ENCODE measurements around the gene GABRG3. TPM values are rescaled to one million over a fixed set of nuclear protein-coding genes. Genes with fewer than 3 reads are reported as not detected.

GABRG3 gene
- polyA plus RNA-seq, 1 experiment = not detected

DNA sequence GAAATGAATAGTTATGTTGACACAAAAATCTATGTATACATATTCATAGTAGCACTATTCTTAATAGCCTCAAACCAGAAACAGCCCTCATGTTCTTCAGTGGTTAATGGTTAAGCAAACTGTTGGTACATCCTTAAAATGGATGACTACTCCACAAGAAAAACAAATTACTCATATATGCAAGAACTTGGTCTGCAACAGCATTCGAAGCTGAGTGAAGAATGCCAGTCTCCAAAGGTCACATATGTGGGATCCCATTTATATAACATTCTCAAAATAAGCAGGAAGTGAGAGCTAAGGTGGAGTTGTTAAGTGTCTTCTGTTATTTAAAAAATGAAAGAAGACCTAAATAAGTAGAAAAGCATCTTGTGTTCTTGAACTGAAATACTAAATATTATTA is 365.7 kb downstream of the GABRG3 start:
- Histone ChIP-seq H3K4me3 (ENCODE audit: low read depth, low read length) (no peak overlapping the region), H3K27me3 (ENCODE audit: control insufficient read depth, insufficient read depth, low read length) (no peaks in the 10 kb centered on the region), H3K36me3 (ENCODE audit: control insufficient read depth, insufficient read depth, low read length) (no peaks in the 10 kb centered on the region)
- ChIA-PET CTCF (no interaction called here), POLR2A (no interaction called here)
- DNase-seq (ENCODE audit: low read depth) = no peak
- TF ChIP-seq, protein P1, sequence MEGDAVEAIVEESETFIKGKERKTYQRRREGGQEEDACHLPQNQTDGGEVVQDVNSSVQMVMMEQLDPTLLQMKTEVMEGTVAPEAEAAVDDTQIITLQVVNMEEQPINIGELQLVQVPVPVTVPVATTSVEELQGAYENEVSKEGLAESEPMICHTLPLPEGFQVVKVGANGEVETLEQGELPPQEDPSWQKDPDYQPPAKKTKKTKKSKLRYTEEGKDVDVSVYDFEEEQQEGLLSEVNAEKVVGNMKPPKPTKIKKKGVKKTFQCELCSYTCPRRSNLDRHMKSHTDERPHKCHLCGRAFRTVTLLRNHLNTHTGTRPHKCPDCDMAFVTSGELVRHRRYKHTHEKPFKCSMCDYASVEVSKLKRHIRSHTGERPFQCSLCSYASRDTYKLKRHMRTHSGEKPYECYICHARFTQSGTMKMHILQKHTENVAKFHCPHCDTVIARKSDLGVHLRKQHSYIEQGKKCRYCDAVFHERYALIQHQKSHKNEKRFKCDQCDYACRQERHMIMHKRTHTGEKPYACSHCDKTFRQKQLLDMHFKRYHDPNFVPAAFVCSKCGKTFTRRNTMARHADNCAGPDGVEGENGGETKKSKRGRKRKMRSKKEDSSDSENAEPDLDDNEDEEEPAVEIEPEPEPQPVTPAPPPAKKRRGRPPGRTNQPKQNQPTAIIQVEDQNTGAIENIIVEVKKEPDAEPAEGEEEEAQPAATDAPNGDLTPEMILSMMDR (IDR thresholded peaks at IDR 0.05; ENCODE audit: insufficient read depth, low read depth, low read length) = no peak

DNA sequence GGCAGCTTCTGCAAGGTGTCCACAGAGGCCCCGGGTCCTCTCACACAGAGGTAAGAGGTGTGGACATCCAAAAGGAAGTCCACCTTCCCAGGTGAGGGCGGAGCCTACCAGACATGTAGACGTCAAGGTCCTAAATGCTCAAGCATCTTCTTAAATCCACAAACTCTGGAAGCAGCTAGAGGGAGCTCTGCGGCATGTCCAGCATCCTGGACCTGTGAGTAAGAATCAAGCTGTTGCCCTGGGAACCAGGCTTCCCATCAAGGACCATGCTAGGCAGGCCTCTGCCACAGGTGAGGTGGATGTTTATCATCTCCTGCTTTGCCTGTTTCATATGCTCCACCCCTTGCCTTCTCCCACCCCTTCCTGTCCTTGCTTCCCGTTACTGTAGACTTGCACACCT is 368.2 kb downstream of the GABRG3 start:
- Histone ChIP-seq H3K27me3 (ENCODE audit: control insufficient read depth, insufficient read depth, low read length) (no peaks in the 10 kb centered on the region), H3K36me3 (ENCODE audit: control insufficient read depth, insufficient read depth, low read length) (no peaks in the 10 kb centered on the region), H3K4me3 (ENCODE audit: low read depth, low read length) (no peak overlapping the region)
- ChIA-PET CTCF (no interaction called here), POLR2A (no interaction called here)
- TF ChIP-seq, protein P1 (IDR thresholded peaks at IDR 0.05; ENCODE audit: insufficient read depth, low read depth, low read length) = no peak
- DNase-seq (ENCODE audit: low read depth) = no peak

DNA sequence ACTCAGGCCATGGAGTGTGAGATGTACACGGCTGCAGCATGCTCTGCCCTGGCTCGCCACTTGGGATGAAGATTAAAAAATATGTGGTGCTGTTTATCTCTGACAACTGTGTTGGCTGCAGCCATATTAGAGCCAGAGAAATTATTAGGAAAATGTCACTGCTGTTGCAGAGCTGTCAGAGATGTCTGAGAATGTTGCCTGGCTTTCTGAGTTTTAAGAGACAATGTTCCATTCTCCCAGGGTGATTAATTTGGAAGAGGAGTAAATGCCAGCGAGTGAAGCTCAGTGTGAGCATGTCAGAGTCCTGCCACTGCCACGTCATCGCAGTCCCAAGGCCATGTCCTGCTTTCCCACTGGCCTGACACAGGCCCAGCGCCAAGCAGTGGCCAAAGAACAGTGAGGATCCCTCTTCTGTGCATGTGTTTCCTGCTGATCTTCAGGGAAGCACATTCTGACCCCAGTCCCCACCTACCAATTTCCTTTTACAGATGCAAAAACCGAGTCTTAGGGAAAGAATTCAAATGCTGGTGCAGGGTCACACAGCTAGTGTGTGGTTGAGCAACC is 370.9 kb downstream of the GABRG3 start:
- Histone ChIP-seq H3K36me3 (ENCODE audit: control insufficient read depth, insufficient read depth, low read length) (no peaks in the 10 kb centered on the region), H3K4me3 (ENCODE audit: low read depth, low read length) (no peak overlapping the region), H3K27me3 (ENCODE audit: control insufficient read depth, insufficient read depth, low read length) (no peaks in the 10 kb centered on the region)
- POLR2A ChIA-PET = no interaction called here
- no peak for DNase-seq (ENCODE audit: low read depth)
- CTCF ChIA-PET = no interaction called here
- TF ChIP-seq, protein P1 (IDR thresholded peaks at IDR 0.05; ENCODE audit: insufficient read depth, low read depth, low read length) = no peak

DNA sequence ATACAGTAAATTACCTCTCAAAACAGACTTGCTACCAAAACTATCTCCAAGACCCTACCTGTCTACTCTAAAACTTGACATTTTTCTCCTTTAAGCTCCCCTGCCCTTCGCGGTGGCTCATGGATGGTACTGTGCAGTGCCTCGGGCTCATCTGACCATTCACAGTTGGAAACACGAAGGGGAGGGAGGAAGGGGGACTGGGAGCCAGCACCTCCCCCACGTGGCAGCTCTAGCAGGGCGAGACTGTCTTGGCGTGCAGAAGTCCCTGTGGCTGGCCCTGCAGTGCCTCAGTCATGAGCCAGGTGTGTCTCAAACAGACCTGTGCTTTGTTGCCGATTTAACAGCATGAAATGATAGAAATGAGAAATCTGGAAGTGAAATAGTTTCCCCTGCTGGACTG is 372.0 kb downstream of the GABRG3 start:
- no peak overlapping the region for H3K4me3 ChIP-seq (ENCODE audit: low read depth, low read length)
- no peak for DNase-seq (ENCODE audit: low read depth)
- no peaks in the 10 kb centered on the region for H3K36me3 ChIP-seq (ENCODE audit: control insufficient read depth, insufficient read depth, low read length)
- ChIA-PET CTCF (no interaction called here), POLR2A (no interaction called here)
- TF ChIP-seq, protein P1 (IDR thresholded peaks at IDR 0.05; ENCODE audit: insufficient read depth, low read depth, low read length) = no peak
- no peaks in the 10 kb centered on the region for H3K27me3 ChIP-seq (ENCODE audit: control insufficient read depth, insufficient read depth, low read length)

DNA sequence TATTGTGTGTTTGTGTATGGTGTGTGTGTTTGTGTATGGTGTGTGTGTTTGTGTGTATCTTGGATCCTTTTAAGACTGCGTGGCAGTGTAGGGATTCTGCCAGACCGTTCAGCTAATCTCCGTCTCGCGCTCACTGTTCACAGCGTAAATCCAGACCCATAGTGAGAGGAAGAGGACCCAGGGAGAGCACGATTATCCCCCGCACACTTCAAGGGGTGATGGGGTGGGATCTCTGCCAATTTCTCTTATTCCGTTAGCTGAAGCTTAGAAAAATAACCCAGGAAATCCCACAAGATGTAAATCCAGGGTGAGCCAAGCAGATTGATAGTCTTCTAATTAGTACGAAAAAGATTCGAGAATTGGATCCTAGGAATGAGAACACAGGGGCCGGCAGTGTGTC is 381.2 kb downstream of the GABRG3 start:
- H3K36me3 ChIP-seq (ENCODE audit: control insufficient read depth, insufficient read depth, low read length) = no peaks in the 10 kb centered on the region
- H3K4me3 ChIP-seq (ENCODE audit: low read depth, low read length) = no peak overlapping the region
- no peaks in the 10 kb centered on the region for H3K27me3 ChIP-seq (ENCODE audit: control insufficient read depth, insufficient read depth, low read length)
- DNase-seq (ENCODE audit: low read depth) = no peak
- CTCF ChIA-PET = no interaction called here
- TF ChIP-seq, protein P1 (IDR thresholded peaks at IDR 0.05; ENCODE audit: insufficient read depth, low read depth, low read length) = no peak
- POLR2A ChIA-PET = no interaction called here

All from BJ (cell line).